Muscle layer of colon (tissue), 2 donors: Measurements from ENCODE around the gene NR5A1.

Source experiments
- H3K27ac ChIP-seq: one replicate; pipeline ENCODE4 v1.7.0; 2013; ENCODE audit warnings: low read depth, mild to moderate bottlenecking, low read length, moderate library complexity
- H3K27me3 ChIP-seq, 2 donors: one replicate each; pipeline ENCODE4 v1.7.0; 2013; ENCODE audit warnings: low read length in 2 of 2, mild to moderate bottlenecking in 2 of 2; ENCODE audit not compliant: insufficient read depth in 2 of 2, control insufficient read depth in 1 of 2
- H3K36me3 ChIP-seq: one replicate; pipeline ENCODE4 v1.7.0; 2013; ENCODE audit warnings: mild to moderate bottlenecking, low read length; ENCODE audit not compliant: insufficient read depth
- H3K4me1 ChIP-seq: one replicate; pipeline ENCODE4 v1.7.0; 2013; ENCODE audit warnings: mild to moderate bottlenecking, low read length; ENCODE audit not compliant: insufficient read depth
- H3K4me3 ChIP-seq, 2 donors: one replicate each; pipeline ENCODE4 v1.7.0; 2013; ENCODE audit warnings: low read length in 2 of 2, low read depth in 1 of 2, mild to moderate bottlenecking in 1 of 2, moderate library complexity in 1 of 2
- H3K9ac ChIP-seq: one replicate; pipeline ENCODE4 v1.7.0; 2013; ENCODE audit warnings: low read length
- H3K9me3 ChIP-seq: one replicate; pipeline ENCODE4 v1.7.0; 2013; ENCODE audit warnings: mild to moderate bottlenecking, low read length
- donor health status: abdominal sarcoma.
- donor health status: Adenocarcinoma of cecum.

Gene NR5A1

DNA sequence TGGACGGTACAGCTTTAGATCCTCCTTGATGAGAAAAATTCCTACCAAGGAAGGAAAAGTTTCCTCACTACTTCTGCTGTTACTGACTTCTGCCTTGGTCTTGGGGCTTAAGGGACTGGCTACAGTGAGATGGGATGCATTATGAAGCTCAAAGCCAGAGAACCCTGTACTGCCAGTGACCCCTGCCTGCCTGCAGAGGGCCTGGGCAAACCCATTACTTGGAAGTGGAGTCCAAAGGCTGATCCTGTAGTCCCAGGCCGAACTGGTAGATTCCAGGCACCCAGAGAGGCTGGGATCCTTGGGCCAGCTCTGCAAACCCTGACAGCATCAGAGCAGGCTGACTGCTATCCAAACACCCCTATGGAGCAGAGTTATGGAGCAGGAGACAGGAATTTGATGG is 25.7 kb upstream of the NR5A1 start:
- Histone ChIP-seq H3K9ac (no peak overlapping the region), H3K4me1 (no peaks in the 10 kb centered on the region), H3K27me3 (no peaks in the 10 kb centered on the region), H3K4me3 (no peak overlapping the region), H3K9me3 (no peaks in the 10 kb centered on the region), H3K36me3 (peaks cover 6% of the 10 kb centered on the region), H3K27ac (no peak overlapping the region)

DNA sequence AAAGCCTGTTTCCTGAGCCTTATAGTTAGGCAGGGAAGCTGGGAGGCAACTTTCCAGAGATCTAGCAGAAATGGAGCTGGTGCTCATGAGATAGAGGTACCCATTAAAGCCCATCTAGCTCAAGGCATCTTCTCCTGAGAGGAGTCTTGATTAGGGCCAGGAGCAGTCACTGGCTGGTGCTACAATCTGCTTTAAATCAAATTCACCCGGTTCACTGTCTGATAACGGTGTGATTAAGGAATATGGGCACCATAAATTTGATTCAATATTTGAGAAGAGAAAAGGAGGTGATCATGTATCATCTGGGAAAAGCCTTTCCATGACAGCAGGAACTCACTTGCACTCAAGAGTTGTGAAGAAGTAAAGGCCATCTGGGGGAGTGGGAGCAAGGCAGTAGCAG is 23.9 kb upstream of the NR5A1 start:
- H3K9ac ChIP-seq: no peak overlapping the region
- H3K27me3 ChIP-seq: no peaks in the 10 kb centered on the region
- H3K9me3 ChIP-seq: no peaks in the 10 kb centered on the region
- no peak overlapping the region for H3K27ac ChIP-seq
- no peaks in the 10 kb centered on the region for H3K36me3 ChIP-seq
- H3K4me3 ChIP-seq: no peak overlapping the region
- H3K4me1 ChIP-seq: no peaks in the 10 kb centered on the region

DNA sequence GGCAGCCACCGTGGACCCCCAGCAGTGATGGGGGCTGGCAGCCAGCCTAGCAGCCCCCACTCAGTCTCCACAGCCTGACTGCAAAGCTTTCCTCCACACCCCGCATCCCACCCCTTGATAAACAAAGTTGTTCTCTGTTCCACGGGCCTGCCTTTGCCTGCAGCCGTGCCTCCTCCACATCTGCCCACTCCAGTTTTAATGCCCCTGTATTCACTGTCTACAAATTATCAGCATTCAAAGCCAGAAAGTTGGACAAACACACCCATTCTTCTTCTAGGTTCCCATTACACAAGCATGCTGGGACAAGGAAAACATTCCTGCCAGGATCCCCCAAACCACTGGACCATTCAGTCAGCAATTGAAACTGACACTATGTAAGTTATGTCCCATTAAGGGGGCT is 23.0 kb upstream of the NR5A1 start:
- Histone ChIP-seq H3K9ac (no peak overlapping the region), H3K9me3 (no peaks in the 10 kb centered on the region), H3K27me3 (no peaks in the 10 kb centered on the region), H3K4me1 (no peaks in the 10 kb centered on the region), H3K4me3 (no peak overlapping the region), H3K36me3 (no peaks in the 10 kb centered on the region), H3K27ac (no peak overlapping the region)

DNA sequence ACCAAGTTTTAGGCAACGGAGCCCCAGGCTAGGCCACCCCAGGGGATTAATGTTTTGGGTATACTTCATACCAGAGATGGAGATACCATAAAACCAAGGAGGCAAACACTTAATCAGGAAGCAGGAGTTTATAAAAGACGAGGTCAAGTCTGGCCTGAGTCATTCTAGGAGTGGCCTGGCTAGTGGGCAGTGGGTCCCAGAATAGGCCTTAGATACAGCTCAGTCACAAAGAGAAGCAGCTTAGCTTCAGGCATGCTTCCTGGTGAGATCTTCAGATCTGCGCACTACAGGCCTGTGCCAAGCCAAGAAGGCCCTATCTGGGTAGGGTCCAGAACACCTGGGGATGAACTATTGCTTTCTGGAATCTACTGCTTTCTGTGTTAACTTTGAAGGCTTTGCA is 20.6 kb upstream of the NR5A1 start:
- Histone ChIP-seq H3K9ac (no peak overlapping the region), H3K4me1 (no peaks in the 10 kb centered on the region), H3K27me3 (no peaks in the 10 kb centered on the region), H3K36me3 (no peaks in the 10 kb centered on the region), H3K4me3 (no peak overlapping the region), H3K9me3 (no peaks in the 10 kb centered on the region), H3K27ac (no peak overlapping the region)

DNA sequence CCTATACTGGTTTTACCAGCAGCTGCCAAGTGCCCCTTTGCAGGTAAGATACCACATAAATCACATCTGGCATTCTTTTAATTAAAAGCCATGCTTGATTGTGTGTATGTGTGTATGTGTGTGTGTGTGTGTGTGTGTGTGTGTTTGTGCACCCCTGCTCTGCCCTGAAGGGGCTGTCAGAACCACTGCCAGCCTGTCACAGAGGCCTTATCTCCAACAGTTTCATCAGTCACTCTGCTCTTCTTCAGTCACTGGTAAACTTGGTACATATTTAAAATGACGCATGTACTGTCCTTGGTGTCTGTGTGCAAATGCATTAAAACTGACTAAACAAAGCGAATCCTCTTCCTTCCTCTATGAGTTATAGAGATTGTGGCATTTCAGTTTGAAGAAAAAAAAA is 19.0 kb upstream of the NR5A1 start:
- H3K27me3 ChIP-seq: no peaks in the 10 kb centered on the region
- no peaks in the 10 kb centered on the region for H3K9me3 ChIP-seq
- H3K27ac ChIP-seq: no peak overlapping the region
- no peak overlapping the region for H3K4me3 ChIP-seq
- no peak overlapping the region for H3K9ac ChIP-seq
- H3K4me1 ChIP-seq: no peaks in the 10 kb centered on the region
- H3K36me3 ChIP-seq: no peaks in the 10 kb centered on the region

DNA sequence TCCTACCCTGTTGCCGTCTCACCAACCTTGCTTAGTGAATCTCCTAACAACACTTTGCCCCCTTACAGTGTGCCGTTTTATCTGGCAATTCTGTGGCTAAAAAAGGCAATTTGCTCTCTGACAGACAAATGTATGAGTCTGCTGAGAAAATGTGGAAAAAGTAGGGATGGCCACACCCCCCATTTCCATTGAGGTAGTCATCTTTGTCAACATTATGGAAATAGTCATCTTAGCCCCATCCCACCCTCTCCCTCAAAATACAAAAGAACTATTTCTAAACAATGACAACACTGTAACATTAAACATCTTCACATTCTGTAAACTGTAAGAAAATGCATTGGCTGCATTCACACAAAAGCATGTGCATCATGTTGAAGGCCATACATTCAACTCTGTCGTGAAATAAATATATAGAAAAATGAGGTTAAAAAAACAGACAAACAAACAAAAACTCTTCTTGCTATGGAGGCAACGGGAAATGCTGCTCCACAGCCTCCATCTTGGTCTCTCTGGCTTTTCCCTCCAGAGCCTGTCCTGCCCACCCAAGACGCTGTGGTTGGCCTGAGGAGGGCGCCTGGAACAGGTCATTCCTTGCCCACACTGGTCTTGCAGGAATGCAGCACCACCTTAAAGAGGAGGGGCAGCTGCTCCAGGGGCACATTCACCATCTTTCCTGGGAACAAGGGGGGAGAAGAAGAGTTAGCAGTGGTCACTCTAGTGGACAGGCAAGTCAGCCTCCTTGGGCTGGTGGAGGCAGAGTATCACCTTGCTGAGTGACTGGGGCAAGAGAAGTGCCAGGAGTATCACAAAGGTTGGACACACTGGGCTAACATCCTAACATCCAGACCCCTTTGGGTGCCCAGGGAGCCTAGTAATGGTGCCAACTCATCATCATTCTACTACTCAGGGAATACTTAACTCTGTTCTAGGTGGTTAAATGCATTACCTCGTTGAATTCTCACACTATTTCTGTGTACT is 15.2 kb upstream of the NR5A1 start:
- no peak overlapping the region for H3K4me3 ChIP-seq
- H3K9ac ChIP-seq: no peak overlapping the region
- no peaks in the 10 kb centered on the region for H3K4me1 ChIP-seq
- no peak overlapping the region for H3K27ac ChIP-seq
- H3K36me3 ChIP-seq: peaks cover 5% of the 10 kb centered on the region
- no peaks in the 10 kb centered on the region for H3K9me3 ChIP-seq
- no peaks in the 10 kb centered on the region for H3K27me3 ChIP-seq

DNA sequence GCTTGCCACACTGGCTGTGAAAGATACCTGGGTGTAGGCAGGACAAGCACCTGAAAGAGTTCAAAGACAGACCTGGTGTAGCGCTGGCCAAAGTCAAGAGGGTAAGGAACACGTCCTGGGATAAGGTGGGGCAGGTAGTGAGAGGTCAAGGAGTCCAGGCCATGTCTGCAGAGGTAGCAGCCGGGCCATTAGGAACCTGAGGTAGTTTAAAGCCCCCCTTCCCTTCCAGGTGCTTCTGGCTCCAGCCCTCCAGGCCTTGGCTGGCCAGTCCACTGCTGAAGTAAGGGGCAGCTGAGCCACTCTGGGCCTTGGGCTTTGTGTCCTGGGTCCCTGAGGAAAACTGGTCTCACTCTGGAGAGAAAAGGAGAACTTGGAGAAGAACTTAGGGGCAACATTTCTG is 13.9 kb upstream of the NR5A1 start:
- H3K27ac ChIP-seq: no peak overlapping the region
- no peaks in the 10 kb centered on the region for H3K27me3 ChIP-seq

DNA sequence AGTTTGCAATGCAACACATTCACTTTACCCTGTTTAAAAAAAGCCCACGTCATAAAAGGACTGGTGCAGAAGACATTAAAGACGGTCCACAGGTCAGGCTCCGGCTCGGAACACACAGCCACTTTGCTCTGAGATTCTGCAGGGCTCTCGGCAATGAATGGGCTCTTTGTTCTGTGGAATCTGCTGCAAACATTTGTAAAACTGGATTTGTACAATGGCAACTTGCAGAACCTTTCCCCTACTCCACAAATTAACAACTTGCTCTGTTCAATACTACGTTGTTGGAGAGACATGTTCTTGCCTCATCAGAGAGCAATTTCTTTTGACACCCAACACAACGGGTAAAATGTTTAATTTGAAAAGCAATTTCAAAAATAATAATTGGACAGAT is 13.0 kb upstream of the NR5A1 start:
- Histone ChIP-seq H3K27me3 (no peaks in the 10 kb centered on the region), H3K9me3 (no peaks in the 10 kb centered on the region), H3K27ac (no peak overlapping the region), H3K9ac (no peak overlapping the region), H3K4me1 (no peaks in the 10 kb centered on the region), H3K4me3 (no peak overlapping the region), H3K36me3 (peaks cover 5% of the 10 kb centered on the region)

More for the DNA sequence above, 13.9 kb upstream of the NR5A1 start:
- Histone ChIP-seq H3K4me1 (no peaks in the 10 kb centered on the region), H3K9ac (no peak overlapping the region), H3K36me3 (peaks cover 5% of the 10 kb centered on the region), H3K9me3 (no peaks in the 10 kb centered on the region), H3K4me3 (no peak overlapping the region)

DNA sequence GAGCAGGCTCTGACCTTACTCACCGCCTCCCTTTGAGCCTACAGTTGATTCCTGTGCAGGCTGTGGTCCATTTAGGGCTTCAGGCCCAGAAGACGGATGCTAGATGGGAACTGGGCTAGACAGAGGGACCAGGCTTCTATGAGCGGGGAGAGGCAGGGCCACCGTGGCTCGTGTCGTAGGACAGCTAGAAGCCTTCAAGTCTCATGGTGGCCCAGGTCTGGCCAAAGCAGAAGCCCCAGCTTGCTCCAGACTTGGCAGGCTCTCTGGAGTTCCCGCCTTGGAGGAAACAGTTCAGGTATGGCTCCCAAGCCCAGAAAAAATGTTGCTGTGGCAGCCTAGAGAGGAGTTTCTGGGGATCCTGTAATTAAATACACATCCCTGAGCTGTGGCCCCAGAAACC is 10.9 kb upstream of the NR5A1 start:
- H3K36me3 ChIP-seq: peaks cover 5% of the 10 kb centered on the region
- H3K9ac ChIP-seq: no peak overlapping the region
- no peak overlapping the region for H3K27ac ChIP-seq
- H3K4me1 ChIP-seq: no peaks in the 10 kb centered on the region
- no peaks in the 10 kb centered on the region for H3K27me3 ChIP-seq
- H3K9me3 ChIP-seq: no peaks in the 10 kb centered on the region
- H3K4me3 ChIP-seq: no peak overlapping the region

DNA sequence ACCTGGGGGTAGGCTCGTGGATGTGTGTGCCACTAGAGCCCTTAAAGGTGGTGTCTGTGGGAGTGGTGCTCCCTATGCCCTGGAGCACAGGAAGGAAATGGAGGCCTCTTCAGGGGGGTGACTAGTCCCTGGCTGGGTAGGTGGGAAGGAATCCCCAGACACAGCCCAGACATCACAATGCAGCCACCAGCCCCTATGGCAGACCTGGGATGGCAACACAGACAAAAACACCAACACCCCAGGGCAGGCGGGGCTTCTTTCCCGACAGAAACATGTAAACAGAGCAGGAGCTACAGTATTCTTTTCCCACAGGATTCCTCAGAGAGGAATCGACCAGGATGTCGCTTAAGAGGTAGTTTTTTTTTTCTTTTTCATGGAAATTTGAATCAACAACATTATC is 10.4 kb upstream of the NR5A1 start:
- Histone ChIP-seq H3K4me3 (no peak overlapping the region), H3K27ac (no peak overlapping the region), H3K9ac (no peak overlapping the region), H3K9me3 (no peaks in the 10 kb centered on the region), H3K36me3 (peaks cover 5% of the 10 kb centered on the region), H3K4me1 (no peaks in the 10 kb centered on the region), H3K27me3 (peaks cover 0 to 2% of the 10 kb centered on the region in 2 donors)

DNA sequence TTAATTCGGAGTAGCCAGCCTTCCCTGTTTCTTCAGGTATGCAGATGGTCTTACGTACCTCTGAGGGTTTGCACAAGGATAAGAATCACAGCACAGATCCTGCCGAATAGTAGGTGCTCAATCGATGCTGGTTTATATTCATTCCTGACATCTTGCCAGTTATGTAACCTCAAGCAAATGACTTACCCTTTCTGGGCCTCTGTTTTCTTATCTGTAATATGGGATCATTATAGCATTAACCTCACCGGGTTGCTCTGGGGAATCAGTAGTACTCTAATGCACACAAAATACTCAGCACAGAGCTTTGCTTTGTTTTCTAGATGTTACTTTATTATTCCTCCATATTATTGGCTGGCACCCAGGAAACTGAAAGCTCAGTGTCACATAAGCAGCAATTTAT is 7.7 kb upstream of the NR5A1 start:
- no peak overlapping the region for H3K4me3 ChIP-seq
- no peaks in the 10 kb centered on the region for H3K9me3 ChIP-seq
- H3K4me1 ChIP-seq: no peaks in the 10 kb centered on the region
- peaks cover 0 to 4% of the 10 kb centered on the region in 2 donors for H3K27me3 ChIP-seq
- H3K9ac ChIP-seq: no peak overlapping the region
- no peaks in the 10 kb centered on the region for H3K36me3 ChIP-seq
- no peak overlapping the region for H3K27ac ChIP-seq

DNA sequence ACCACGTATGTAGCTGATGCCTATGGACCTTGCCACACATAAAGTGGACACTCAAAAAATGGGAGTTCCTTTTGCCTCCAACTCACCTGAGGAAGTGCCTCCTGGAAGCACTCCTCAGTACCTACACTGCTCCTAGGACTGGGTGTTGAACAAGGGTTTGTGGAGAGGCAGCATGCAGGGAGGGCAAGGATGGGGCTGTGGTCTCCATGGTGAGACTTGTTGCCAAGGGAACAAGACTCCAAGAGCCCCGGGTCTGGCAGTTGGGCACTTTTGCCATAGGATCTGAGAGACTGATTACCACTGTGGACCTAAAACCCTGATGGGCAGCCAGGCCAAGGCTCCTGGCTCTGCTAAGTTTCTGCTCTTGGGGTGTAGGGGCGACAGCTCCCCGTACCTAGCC is 6.9 kb upstream of the NR5A1 start:
- no peaks in the 10 kb centered on the region for H3K4me1 ChIP-seq
- H3K27me3 ChIP-seq: peaks cover 0 to 4% of the 10 kb centered on the region in 2 donors
- H3K9ac ChIP-seq: no peak overlapping the region
- H3K4me3 ChIP-seq: no peak overlapping the region
- no peak overlapping the region for H3K27ac ChIP-seq
- H3K36me3 ChIP-seq: no peaks in the 10 kb centered on the region
- no peaks in the 10 kb centered on the region for H3K9me3 ChIP-seq
